GM21619 (cell line): ENCODE measurements around the gene DLG5.
"Not testable (repeated sequence)": the region's sequence is repeated elsewhere in the genome, so short reads cannot be mapped to it uniquely, and the experiment has no call there.

Source experiments
- ATAC-seq: cut with Tn5 transposase; IDR thresholded peaks from one replicate; pipeline ENCODE4 v1.9.1; 2021; ENCODE audit not compliant: unreplicated experiment

DLG5 gene

DNA sequence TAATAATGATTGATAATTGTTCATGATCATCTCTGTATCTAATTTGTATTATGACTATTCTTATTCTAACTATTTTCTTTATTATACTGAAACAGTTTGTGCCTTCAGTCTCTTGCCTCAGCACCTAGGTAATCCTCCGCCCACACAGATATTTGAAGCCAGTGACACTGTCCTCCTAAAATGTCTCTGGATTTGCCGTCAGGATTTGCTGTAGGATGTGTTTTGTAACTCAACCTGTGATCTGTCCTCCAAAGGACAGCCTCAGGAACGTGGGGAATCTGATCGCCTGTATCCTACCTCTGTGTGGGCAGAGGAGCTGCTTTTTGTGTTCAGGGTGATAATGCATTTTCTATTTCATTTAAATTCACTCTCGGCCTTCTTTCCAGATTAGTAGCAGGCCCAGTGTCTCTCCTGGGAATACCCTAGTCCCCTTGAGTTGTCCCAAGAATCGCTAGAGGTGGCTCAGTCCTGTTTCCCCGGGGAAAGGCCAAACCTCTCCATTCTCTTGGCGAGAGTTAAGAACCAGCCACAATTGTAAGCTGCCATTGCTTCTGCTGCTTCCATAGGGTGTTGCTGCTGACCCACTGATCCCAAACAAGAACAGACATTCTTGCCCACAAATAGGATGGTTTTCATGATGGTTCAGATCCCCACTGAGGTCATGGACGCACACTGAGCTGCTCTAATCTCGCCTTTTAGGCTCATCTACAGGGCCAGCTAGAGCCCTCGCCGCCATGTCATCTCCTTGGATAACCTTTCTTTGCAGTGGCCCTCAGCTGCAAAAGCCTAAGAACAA, 152.7 kb downstream of the DLG5 start:
- ATAC-seq, result no peak

DNA sequence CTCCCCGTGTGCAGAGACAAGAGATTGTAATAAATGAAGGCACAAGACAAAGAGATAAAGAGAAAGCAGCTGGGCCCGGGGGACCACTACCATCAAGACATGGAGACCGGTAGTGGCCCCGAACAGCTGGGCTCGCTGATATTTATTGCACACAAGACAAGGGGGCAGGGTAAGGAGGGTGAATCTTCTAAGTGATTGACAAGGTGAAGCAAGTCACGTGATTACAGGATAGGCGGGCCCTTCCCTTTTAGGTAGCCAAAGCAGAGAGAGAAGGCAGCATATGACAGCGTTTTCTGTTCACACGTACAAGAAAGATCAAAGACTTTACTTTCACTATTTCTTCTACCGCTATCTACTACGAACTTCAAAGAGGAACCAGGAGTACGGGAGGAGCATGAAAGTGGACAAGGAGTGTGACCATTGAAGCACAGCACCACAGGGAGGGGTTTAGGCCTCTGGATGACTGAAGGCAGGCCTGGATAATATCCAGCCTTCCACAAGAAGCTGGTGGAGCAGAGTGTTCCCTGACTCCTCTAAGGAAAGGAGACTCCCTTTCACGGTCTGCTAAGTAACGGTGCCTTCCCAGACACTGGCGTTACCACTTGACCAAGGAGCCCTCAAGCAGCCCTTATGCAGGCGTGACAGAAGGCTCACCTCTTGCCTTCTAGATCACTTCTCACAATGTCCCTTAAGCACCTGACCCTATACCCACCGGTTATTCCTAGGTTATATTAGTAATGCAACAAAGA, 153.5 kb downstream of the DLG5 start:
- ATAC-seq, result not testable (repeated sequence)

DNA sequence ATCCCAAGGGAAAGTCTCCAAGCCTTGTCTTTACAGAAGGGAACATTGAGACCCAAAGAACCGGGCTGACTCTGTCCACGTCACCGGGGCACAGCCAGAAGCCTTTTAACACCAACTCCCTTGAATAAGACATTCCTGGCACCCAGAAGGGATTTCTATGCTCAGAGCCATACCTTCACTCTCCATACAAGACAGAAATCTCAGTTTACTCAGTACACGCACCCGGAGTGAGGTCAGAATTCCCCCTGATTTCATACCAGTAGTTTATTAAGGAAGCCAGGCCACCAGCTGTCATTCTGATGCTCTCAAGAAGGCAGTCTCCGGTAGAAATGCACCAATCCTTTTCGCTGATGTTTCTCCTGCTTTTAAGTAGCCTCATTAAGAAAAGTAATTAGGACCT, 154.7 kb downstream of the DLG5 start:
- no peak for ATAC-seq

DNA sequence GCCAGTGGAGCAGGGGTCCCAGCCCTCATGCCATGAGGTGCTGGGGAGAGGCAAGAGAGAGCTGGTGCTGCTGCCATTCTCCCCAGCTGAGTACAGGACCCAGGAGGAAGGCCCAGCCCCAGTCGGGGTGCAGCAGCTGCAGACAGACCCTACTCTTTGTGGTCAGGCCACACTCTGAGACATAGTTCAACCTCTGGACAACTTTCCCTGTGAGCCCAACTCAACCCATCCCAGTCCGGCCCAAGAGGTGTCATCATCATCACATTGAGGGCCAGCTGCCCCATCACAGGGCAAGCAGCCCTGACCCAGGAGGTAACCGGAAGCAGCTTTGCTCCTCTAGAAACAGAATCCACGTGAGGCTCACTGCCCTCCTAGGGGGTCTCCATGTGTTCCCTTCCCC, 155.1 kb downstream of the DLG5 start:
- no peak for ATAC-seq

DNA sequence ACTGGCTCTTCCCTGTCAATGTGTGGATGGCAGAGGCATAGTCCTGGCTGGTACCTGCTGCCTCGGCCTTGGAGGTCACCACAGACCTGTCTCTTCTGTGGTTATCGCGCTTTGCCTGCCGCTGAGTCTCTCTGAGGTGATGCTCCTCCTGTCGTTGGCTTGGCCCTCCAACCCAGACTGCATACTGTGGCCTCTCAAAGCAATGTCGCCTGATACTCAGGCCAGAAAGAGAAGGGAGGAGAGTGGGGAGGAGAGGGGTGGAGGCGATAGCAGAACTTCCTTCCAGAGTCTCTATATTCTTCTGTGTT, 155.7 kb downstream of the DLG5 start:
- no peak for ATAC-seq

DNA sequence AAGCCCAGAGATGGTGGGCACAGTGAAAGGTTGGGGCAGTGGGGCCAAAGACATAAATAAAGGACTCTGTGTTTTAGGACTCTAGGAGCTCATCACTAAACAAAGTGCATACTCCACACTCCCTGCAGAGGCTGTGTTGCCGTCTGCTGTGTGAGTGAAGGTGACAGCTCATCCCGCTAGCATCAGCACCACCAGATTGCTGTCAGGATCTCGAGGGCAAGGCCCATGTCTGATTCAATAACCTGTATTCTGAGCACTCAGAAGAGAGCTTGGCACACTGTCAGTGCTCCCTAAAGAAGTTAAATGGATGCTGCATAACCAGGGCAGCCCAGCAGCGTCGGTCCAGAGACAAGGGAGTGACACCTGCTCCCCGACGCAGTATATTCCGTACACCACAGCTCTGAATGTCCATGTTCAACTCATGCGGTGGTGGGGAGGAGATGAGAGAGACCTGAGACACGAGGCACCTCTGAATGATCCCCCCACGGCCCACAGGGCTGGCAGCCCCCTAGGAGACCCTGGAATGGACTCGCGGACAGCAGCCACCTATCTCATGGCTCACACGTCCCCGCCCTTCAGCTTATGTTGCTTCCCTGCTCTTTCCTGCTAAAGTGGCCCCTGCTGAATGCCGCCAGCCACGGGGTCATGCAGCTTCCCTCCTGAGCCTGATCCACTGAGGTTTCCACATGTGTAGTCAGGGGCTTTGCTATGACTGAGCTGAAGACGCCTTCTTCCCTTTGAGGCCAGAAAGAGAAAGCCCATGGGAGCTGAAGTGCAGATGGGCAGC, 156.3 kb downstream of the DLG5 start:
- no peak for ATAC-seq

DNA sequence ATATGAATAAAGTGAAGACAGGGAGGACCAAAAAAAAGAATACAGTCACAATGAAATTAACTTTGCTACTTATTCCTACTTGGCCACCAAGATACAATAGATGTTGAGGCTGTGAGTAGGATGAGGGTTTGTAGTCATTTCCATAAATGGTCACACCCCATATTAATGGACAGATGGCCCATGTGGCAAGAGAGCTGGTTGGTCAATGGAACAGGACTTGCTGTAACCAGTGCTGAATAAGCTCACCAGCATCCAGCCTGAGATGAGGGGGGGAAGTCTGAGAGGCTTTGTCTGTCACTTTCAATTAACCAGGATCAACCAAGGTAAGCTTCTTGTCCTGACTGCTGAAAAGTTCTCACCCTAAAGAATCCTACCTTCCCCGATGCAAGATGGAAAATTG, 158.5 kb downstream of the DLG5 start:
- ATAC-seq, result no peak

DNA sequence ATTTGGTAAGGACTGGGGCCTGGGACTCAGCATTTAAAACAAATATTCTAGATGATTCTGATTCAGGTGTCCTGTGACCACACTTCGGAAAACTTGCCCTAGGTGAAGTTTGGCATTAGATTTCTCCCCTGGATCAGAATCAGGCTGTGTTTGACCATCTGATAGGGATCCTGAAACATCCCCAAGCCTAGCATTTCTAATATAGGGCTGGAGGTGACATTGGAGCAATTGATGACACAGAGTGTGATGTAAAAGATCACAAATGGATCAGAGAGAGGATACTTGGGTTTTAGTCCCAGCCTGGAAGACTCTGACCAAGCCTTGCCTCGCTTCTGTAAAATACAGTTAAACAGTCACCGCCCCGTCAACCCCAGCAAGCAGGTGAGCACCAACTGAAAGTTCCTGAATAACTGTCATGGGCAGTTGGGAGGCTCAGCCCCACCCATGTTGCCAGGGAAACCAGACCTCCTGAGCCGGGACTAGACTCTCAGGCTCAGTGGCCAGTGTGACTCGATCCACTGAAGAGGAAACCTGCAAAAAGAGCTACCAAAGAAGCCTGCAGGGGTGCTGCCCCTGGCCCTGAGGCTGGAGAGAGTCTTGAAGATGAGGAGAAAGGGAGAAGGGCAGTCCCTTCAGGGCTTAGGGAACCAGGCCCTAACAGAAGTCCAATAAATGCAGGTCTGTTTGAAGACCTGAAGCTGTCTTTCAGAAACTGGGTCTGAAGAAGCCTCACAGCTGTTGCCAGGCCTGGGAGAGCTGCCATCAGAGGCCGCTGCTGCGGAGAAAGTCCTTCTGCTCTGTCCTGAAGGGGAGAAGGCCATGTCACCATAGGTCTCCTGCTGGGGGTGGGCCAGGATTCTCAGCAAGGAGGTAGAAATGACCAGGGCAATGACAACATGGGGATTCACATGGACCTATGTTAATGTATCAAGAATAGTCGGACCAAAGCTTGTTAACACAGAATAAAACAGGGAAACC, 162.8 kb downstream of the DLG5 start:
- ATAC-seq, result no peak

DNA sequence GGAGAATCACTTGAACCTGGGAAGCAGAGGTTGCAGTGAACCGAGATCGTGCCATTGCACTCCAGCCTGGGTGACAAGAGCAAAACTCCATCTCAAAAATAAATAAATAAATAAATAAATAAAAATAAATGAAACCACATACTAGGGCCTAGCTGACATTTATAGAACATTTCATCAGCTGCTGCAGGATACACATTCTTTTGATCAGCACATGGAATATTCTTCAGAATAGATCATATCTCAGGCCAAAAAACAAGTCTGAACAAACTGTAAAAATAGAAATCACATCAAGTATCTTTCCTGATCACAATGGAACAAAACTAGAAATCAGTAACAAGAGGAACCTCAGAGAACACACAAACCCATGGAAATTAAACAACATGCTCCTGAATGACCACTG, 168.1 kb downstream of the DLG5 start:
- not testable (repeated sequence) for ATAC-seq

DNA sequence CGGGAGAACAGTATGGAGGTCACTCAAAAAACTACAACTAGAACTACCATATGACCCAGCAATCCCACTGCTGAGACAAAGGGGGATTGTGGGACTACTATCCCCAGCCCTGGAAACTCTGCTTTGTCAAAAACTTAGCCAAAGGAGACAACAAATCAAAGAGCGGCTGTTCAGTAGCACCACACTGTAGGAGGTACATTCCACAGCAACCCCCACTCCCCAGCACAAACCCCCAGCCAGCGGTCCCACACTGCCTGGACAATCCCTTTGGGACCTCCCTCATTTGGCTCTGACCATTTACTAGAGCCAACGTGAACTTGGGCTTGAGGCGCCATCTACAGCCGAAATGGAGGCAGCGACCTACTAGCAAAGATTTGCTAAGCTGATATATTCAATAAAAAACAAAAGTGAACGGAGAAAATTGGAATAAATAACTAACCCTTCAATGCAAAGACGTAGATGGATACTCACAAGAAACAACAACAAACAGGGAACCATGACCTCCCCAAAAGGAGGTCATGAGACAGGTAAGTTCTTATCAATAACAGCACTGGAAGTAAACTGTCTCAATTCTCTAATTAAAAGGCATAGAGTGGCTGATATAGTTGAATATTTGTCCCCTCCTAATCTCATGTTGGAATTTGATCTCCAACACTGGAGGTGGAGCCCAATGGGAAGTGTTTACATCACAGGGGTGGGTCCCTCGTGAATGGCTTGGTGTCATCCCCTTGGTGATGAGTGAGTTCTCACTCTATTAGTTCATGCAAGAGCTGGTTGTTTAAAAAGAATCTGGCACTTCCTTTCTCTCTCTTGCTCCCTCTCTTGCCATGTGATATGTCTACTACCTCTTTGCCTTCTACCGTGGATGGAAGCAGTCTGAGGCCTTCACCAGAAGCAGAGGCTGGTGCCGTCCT, 170.0 kb downstream of the DLG5 start:
- ATAC-seq, result peak; percentile 65

DNA sequence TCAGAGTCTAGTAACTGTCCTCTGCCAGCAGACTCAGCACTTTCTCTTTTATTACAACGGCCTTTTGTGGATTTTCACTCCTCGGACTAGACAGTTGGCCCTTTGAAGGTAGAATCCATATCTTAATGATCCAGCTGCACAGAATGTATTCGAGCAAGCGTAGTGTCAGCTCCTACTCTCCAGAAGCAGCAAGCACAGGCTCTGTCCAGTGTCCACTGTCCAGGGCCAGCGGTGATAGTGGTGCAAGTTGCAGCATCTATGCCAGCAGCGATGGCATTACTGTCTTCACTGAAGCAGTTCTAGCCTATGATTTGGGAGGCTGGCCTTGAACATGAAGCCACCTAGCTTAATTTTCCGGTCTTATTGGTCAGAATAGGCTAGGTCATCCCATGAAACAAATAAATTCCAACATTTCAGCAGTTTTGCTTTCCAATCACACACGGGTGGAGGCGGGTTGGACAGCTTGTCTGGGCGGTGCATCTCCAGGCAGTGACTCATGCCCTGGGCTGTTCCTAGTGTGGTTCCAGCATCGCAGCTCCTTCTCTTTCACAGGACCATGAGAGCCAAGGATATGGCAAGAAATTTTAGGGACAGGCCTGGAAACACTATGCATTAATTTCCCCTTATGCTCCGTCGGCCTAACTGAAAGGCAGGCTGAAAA, 180.4 kb downstream of the DLG5 start:
- ATAC-seq, result no peak

DNA sequence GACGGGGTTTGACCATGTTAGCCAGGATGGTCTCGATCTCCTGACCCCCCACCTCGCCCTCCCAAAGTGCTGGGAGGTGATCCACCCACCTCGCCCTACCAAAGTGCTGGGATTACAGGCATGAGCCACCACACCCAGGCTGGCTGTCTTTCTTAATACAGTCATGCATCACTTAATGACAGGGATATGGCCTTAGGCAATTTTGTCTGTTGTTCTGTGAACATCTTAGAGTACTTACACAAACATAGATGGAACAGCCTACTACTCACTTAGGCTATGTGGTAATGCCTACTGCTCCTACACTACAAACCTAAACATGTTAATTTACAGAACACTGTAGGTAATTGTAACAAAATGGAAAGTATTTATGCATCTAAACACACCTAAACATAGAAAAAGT, 182.3 kb downstream of the DLG5 start:
- ATAC-seq, result no peak

DNA sequence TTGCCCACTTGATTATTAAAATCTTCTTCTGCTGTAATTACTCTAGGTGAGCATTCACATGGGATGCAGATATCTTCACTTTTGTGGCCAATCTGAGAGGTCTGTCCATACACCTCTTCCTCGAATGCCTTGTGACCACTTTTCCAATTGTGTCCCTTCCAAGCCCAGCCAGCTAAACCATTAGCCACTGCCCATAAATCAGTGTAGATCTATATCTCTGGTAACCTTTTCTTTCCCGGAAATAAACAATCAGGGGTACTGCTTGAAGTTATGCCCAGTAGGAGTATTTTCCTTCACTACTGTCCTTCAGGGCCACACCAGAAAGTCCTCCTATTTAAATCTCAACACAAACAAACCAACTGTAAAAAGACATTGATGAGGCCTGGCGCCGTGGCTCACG, 184.4 kb downstream of the DLG5 start:
- no peak for ATAC-seq

DNA sequence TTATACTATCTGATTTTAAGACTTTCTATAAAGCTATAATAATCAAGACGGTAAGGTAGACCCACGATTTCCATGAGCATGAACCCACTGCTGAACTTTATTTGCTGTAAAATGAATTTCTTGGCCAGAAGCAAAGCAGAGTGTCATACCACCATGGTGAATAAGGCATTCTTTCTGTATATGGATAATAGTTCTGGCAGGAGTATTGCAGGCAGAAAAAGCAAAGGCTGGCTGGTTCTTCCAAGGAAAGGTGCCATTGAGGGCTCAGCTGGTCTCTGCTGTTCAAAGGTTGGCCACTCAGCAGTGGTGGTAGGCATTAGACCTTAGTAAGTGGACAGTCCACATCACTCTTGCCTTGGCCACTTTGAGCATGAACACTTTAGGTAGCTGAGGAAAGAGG, 184.8 kb downstream of the DLG5 start:
- ATAC-seq, result no peak
